Testis (tissue), 3 donors: Measurements from ENCODE around the gene CAPN5. TPM values are rescaled to one million over a fixed set of nuclear protein-coding genes. Genes with fewer than 3 reads are reported as not detected.

ENCODE experiments used
- DNase-seq: peaks from one replicate; pipeline ENCODE4 v3.0.0-alpha.2; 2019
- H3K27ac ChIP-seq, 2 donors: fragments of 200-600 bp; sonication (generic); one replicate each; pipeline ENCODE4 v1.5.1; 2019
- H3K27me3 ChIP-seq: fragments of 200-600 bp; sonication (generic); one replicate; pipeline ENCODE4 v1.5.1; 2019
- H3K36me3 ChIP-seq: fragments of 200-600 bp; sonication (generic); one replicate; pipeline ENCODE4 v1.5.1; 2017; ENCODE audit warnings: low read depth; ENCODE audit errors: missing control alignments
- H3K4me1 ChIP-seq: fragments of 200-600 bp; sonication (generic); one replicate; pipeline ENCODE4 v1.5.1; 2019
- H3K4me3 ChIP-seq, 2 donors: fragments of 200-600 bp; sonication (generic); one replicate each; pipeline ENCODE4 v1.5.1; 2017 to 2019
- H3K9me3 ChIP-seq: fragments of 200-600 bp; sonication (generic); one replicate; pipeline ENCODE4 v1.5.1; 2017
- POLR2A ChIP-seq: fragments of 450-650 bp; IDR thresholded peaks from one replicate; pipeline ENCODE4 v1.6.1; 2017; ENCODE audit warnings: antibody characterized with exemption, mild to moderate bottlenecking, moderate library complexity
- WGBS, 2 donors: methylation state at CpG; one replicate each; pipeline ENCODE4 v1.1.5; 2018; 5-methylcytosine and 5-hydroxymethylcytosine counted together
- intact Hi-C: fragments of 100-400 bp; cut with DNase I; formaldehyde crosslinking; loops from one replicate; pipeline ENCODE4 v1.15.1; 2023; ENCODE audit warnings: low total_unique reads
- polyA plus RNA-seq: library from polyadenylated mRNA; stranded (reverse); fragments of 350-450 nt; fragmentation: Illumina TruSeq; extraction: RNeasy Lipid Tissue Mini Kit (QIAGEN cat#74804); gene quantifications from one replicate; pipeline ENCODE4 v1.2.3, GENCODE V29; 2014; ENCODE audit warnings: low read depth, low replicate concordance; ENCODE audit not compliant: insufficient read depth
- total RNA-seq, 2 donors: library from RNA; depleted of rRNA; stranded (reverse); fragments of >200 nt; gene quantifications; one replicate each; pipeline ENCODE4 v1.2.3, GENCODE V29; 2016
- TF ChIP-seq, protein P1 (sequence below), 3 experiments: fragments of 450-650 bp in 2 of 3; fragments of 200-600 bp in 1 of 3; sonication (generic) in 1 of 3; IDR thresholded peaks; one replicate each; pipeline ENCODE4 v1.5.1; 2016 to 2019; ENCODE audit warnings: antibody characterized with exemption in 3 of 3, mild to moderate bottlenecking in 2 of 3, moderate library complexity in 1 of 3

The CAPN5 gene
- total and polyA plus RNA-seq, 3 donors from 2014 or later: 62.3 to 116 (median 102) TPM

DNA sequence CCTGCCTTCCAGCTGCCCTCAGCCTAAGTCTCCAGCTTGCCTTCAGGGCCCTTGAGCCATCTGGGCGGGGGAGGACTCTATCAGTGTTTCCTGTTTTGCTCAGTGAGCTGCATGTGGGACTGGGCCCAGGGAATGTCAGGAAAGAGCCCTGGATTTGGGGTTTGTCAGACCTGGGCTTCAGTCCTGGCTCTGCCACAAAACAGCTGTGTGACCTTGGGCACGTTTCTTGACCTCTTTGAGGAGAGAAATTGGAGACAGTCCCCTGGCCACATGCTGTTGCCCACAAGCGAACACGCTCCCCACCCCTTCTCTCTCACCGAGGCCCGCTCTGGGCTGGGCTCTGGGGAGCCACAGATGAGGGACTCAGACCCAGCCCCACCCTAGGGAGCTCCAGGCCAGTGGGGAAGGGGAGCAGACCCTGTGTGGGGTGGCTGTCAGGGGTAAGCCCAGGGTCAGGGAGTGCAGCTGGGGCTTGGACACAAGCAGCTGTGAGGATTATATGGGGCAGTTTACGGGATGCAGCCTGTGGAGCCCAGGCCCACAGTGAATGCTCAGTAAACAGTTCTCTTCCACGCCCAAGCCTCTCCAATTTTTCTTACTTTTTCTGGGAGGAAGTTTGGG lies 73.6 kb downstream of the CAPN5 start:
- peaks cover 51% of the 10 kb centered on the region for H3K4me1 ChIP-seq
- TF ChIP-seq POLR2A: no peak
- TF ChIP-seq, protein P1, sequence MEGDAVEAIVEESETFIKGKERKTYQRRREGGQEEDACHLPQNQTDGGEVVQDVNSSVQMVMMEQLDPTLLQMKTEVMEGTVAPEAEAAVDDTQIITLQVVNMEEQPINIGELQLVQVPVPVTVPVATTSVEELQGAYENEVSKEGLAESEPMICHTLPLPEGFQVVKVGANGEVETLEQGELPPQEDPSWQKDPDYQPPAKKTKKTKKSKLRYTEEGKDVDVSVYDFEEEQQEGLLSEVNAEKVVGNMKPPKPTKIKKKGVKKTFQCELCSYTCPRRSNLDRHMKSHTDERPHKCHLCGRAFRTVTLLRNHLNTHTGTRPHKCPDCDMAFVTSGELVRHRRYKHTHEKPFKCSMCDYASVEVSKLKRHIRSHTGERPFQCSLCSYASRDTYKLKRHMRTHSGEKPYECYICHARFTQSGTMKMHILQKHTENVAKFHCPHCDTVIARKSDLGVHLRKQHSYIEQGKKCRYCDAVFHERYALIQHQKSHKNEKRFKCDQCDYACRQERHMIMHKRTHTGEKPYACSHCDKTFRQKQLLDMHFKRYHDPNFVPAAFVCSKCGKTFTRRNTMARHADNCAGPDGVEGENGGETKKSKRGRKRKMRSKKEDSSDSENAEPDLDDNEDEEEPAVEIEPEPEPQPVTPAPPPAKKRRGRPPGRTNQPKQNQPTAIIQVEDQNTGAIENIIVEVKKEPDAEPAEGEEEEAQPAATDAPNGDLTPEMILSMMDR (IDR thresholded peaks at IDR 0.05): no peak
- H3K27ac ChIP-seq: peak overlapping the region; percentile 56 to 65
- no peaks in the 10 kb centered on the region for H3K9me3 ChIP-seq
- no peak overlapping the region for H3K4me3 ChIP-seq
- H3K36me3 ChIP-seq: no peaks in the 10 kb centered on the region
- intact Hi-C loops: no loop called here
- 50 to 69% methylated on average over 8 of the region's 8 CpGs for WGBS, 2 donors
- no peaks in the 10 kb centered on the region for H3K27me3 ChIP-seq
- peak; percentile 86 for DNase-seq

DNA sequence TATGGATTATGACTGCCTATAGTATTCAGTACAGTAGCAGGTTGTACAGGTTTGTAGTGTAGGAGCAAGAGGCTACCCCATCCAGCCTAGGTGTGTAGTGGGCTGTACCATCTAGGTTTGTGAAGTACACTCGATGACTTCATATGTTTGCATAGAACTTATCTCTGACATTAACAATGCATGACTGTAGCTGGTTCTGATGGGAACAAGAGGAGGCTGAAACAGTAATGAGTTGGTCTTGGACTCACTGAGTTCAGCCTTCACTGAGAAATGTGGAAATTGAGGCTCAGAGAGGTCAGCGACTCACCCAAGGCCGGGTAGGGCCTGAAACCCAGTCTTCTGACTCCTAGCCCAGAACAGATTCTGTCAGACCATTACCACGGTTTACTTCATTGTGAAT lies 74.3 kb downstream of the CAPN5 start:
- 56 to 68% methylated on average over 4 of the region's 4 CpGs for WGBS, 2 donors
- Histone ChIP-seq H3K4me3 (no peak overlapping the region), H3K9me3 (no peaks in the 10 kb centered on the region), H3K36me3 (no peaks in the 10 kb centered on the region), H3K27me3 (no peaks in the 10 kb centered on the region), H3K4me1 (peaks cover 51% of the 10 kb centered on the region), H3K27ac (peak overlapping the region; percentile 56 to 65)
- no peak for DNase-seq
- intact Hi-C loops: no loop called here
- no peak for TF ChIP-seq POLR2A
- TF ChIP-seq, protein P1 (IDR thresholded peaks at IDR 0.05): no peak

DNA sequence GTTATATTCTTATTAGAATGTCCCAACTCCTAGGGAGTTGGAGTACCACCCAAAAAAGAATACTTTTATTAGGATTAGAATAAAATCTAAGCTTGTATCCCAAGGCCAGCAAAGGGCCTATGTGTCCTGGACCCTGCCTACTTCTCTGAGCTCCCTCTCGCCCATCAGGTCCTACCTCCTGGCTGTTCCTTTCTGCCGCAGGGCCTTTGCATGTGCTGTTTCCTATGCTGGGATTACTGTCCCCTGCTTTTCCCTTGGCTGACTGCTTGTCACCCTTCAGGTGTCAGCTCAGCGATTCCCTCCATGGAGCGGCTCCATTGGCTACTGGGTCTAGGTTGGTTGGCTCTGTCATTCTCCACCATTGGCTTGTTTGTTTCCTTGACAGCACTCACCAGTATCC lies 74.7 kb downstream of the CAPN5 start:
- Histone ChIP-seq H3K27me3 (no peaks in the 10 kb centered on the region), H3K27ac (peak overlapping the region in 1 of 2 donors; percentile 65), H3K36me3 (no peaks in the 10 kb centered on the region), H3K4me1 (peaks cover 50% of the 10 kb centered on the region), H3K9me3 (no peaks in the 10 kb centered on the region), H3K4me3 (no peak overlapping the region)
- WGBS, 2 donors: 78 to 86% methylated on average over 4 of the region's 4 CpGs
- intact Hi-C loops: no loop called here
- no peak for DNase-seq
- TF ChIP-seq, protein P1 (IDR thresholded peaks at IDR 0.05): no peak
- no peak for TF ChIP-seq POLR2A

DNA sequence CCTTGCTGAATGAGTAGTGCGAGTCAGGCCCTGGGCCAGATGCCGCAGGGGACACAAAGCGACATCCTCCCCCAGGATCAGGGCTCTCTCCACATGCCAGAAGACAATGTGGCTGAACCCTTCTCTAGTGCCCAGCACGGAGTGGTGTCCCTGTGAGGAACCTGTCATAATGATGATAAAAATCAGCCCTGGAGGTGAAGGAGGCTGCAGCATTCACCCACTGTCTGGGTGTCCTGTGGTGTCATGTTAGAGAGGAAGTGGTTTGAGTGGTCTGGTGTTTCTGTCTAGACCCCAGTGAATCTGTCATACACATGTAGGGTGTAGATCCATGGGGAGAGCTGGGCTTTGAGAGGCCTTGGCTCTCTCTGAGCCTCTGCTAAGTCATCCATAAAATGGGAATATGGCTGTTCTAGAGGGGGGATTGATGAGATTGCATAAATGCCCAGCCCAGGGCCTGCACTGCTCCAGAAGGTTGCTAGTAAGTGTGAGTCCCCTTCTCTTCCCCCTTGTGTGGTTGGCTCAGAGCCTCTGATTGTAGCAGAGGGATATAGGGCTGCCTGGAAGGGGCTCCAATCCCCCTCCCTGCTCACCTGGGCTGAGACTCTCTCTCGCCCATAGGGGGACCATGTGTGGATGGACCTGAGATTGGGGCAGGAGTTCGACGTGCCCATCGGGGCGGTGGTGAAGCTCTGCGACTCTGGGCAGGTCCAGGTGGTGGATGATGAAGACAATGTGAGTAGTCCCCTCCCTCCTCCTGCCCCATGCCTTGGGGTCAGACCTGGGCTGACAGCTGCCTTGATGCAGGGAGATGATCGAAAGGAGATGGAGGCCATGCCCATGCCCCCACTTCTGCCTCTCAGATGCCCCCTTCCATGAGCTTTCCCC lies 75.6 kb downstream of the CAPN5 start:
- WGBS, 2 donors: 81 to 100% methylated on average over 2 to 11 of the region's 11 CpGs
- no peaks in the 10 kb centered on the region for H3K9me3 ChIP-seq
- H3K4me3 ChIP-seq: no peak overlapping the region
- peaks cover 47% of the 10 kb centered on the region for H3K4me1 ChIP-seq
- H3K27ac ChIP-seq: no peak overlapping the region
- no peaks in the 10 kb centered on the region for H3K27me3 ChIP-seq
- intact Hi-C loops: no loop called here
- no peaks in the 10 kb centered on the region for H3K36me3 ChIP-seq
- TF ChIP-seq, protein P1 (IDR thresholded peaks at IDR 0.05): no peak
- TF ChIP-seq POLR2A: no peak
- DNase-seq: no peak
